K562 (cell line): ENCODE data around the gene BMP8B. TPM values are rescaled to one million over a fixed set of nuclear protein-coding genes. Genes with fewer than 3 reads are reported as not detected.
A peak's percentile ranks its signal among the peaks of the same experiment; 100 is the strongest.

Source experiments
- AFF1 ChIP-seq, 2 experiments: fragments of 450-650 bp; IDR thresholded peaks; 2 replicates each; pipeline ENCODE4 v1.6.1; 2018; ENCODE audit warnings: mild to moderate bottlenecking in 2 of 2, low read depth in 1 of 2; ENCODE audit not compliant: partially characterized antibody in 2 of 2
- CREB3 ChIP-seq: fragments of 450-650 bp; conservative IDR thresholded peaks from 2 replicates; pipeline ENCODE4 v1.6.1; 2016; ENCODE audit warnings: missing genetic modification characterization, low read depth, mild to moderate bottlenecking, missing compliant biosample characterization, moderate library complexity
- MLX ChIP-seq, 2 experiments: fragments of 450-650 bp in 1 of 2; sonication (generic) in 1 of 2; formaldehyde crosslinking; conservative IDR thresholded peaks; 2 replicates each; pipeline versions ENCODE4 v1.4.0 to v1.8.1; 2020 to 2022; ENCODE audit warnings: mild to moderate bottlenecking in 1 of 2, missing genetic modification reagents in 1 of 2
- POLR2G ChIP-seq: fragments of 200-400 bp; formaldehyde crosslinking; IDR thresholded peaks from 2 replicates; pipeline ENCODE4 v1.6.1; 2017; ENCODE audit warnings: low read depth, mild to moderate bottlenecking, antibody characterized with exemption, low read length, moderate library complexity
- SMC3 ChIP-seq: conservative IDR thresholded peaks from 2 replicates; pipeline ENCODE4 v1.6.1; 2011; ENCODE audit warnings: low read depth, low read length, improper control_type of control experiment; ENCODE audit not compliant: insufficient read depth
- TAF1 ChIP-seq: IDR thresholded peaks from 2 replicates; pipeline ENCODE4 v1.6.1; 2011; ENCODE audit warnings: mild to moderate bottlenecking, low read length, moderate library complexity; ENCODE audit not compliant: insufficient read depth, control insufficient read depth, severe bottlenecking; ENCODE audit errors: extremely low read depth
- TEAD2 ChIP-seq: fragments of 450-650 bp; IDR thresholded peaks from 2 replicates; pipeline ENCODE4 v1.6.1; 2016; ENCODE audit warnings: missing genetic modification characterization, control low read depth, missing compliant biosample characterization
- TRIM24 ChIP-seq, 2 experiments: fragments of 450-650 bp; IDR thresholded peaks; 2 replicates each; pipeline ENCODE4 v1.6.1; 2016
- ZBTB33 ChIP-seq: sonication (generic); formaldehyde crosslinking; IDR thresholded peaks from 2 replicates; pipeline ENCODE4 v1.8.1; 2023; ENCODE audit warnings: mild to moderate bottlenecking, missing genetic modification reagents
- ZNF511 ChIP-seq: sonication (generic); formaldehyde crosslinking; IDR thresholded peaks from 2 replicates; pipeline ENCODE4 v1.8.0; 2022; ENCODE audit warnings: mild to moderate bottlenecking, missing genetic modification reagents
- polyA plus RNA-seq, 8 experiments: library from polyadenylated mRNA; depleted of rRNA in 4 of 8; stranded (reverse) in 5 of 8; unstranded in 3 of 8; fragments of >200 nt; fragmentation: Nextera tagmentation in 2 of 8; fragmentation: Illumina TruSeq in 1 of 8; extraction: Ambion mirVana in 2 of 8; extraction: Trizol in 1 of 8; gene quantifications; 2 replicates each; pipeline versions ENCODE4 v1.2.1 to v1.2.3, GENCODE V29; 2011 to 2014; ENCODE audit warnings: inconsistent platforms in 1 of 8, missing spikeins in 1 of 8
- total RNA-seq, 7 experiments: library from RNA; depleted of rRNA in 6 of 7; stranded (reverse); fragments of >200 nt in 6 of 7; fragmentation: Illumina TruSeq in 2 of 7; extraction: Trizol in 2 of 7; gene quantifications; 2 replicates each; pipeline versions ENCODE4 v1.2.1 to v1.2.3, GENCODE V29; 2011 to 2021; ENCODE audit warnings: low replicate concordance in 1 of 7
- TF ChIP-seq, protein P1 (sequence below): fragments of 450-650 bp; IDR thresholded peaks from 2 replicates; pipeline ENCODE4 v1.6.1; 2018; ENCODE audit not compliant: partially characterized antibody

The BMP8B gene
- total and polyA plus RNA-seq, 9 of the 15 experiments (the other 6 are each of a cell fraction or from before 2014, with no cell fraction given) = 0.03 to 0.33 (median 0.14) TPM

DNA sequence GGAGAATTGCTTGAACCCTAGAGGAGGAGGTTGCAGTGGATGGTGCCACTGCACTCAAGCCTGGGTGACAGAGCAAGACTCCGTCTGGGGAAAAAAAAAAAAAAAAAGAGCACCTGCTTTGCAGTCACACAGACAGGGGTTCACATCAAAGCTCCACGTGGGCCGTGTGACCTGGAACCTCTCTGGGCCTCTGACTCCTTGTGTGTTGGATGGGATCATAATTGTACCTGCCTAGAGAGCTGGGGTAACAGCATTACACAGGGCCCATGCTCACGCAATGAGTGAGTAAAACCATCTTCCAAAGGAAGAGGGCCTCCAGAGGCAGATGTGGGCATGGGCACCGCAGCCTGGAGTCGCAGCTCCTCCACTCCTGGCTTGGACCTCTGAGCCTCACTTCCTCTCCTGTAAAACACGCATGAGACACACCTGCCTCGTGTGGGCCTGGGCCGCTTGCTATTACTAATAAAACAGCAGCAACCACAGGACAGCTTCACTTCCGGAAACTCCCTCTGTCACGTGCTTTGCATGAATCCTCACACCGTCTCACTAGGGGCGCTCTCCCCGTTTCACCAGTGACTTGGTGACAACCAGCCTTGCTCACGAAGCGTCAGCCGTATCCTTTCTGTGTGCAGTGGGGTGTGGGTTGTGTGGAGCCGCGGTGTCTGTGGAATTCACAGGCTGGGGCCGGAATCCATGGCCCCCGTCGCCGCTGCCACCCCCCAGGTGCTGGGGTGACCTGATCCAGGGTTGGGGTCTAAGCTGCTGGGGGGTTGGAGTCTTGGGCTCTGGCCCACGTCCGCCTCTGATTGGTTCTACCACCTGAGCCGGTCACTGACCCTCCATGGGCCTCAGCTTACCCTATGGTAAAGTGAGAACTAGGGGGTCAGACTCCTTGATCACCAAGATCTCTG lies 10.4 kb upstream of the BMP8B start (continued):
- peak; percentile 90 for TF ChIP-seq ZBTB33 (CRISPR knock-in tag)
- TF ChIP-seq, protein P1, sequence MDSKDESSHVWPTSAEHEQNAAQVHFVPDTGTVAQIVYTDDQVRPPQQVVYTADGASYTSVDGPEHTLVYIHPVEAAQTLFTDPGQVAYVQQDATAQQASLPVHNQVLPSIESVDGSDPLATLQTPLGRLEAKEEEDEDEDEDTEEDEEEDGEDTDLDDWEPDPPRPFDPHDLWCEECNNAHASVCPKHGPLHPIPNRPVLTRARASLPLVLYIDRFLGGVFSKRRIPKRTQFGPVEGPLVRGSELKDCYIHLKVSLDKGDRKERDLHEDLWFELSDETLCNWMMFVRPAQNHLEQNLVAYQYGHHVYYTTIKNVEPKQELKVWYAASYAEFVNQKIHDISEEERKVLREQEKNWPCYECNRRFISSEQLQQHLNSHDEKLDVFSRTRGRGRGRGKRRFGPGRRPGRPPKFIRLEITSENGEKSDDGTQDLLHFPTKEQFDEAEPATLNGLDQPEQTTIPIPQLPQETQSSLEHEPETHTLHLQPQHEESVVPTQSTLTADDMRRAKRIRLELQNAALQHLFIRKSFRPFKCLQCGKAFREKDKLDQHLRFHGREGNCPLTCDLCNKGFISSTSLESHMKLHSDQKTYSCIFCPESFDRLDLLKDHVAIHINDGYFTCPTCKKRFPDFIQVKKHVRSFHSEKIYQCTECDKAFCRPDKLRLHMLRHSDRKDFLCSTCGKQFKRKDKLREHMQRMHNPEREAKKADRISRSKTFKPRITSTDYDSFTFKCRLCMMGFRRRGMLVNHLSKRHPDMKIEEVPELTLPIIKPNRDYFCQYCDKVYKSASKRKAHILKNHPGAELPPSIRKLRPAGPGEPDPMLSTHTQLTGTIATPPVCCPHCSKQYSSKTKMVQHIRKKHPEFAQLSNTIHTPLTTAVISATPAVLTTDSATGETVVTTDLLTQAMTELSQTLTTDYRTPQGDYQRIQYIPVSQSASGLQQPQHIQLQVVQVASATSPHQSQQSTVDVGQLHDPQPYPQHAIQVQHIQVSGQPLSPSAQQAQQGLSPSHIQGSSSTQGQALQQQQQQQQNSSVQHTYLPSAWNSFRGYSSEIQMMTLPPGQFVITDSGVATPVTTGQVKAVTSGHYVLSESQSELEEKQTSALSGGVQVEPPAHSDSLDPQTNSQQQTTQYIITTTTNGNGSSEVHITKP = peak; percentile 95
- TF ChIP-seq MLX (CRISPR knock-in tag; conservative IDR thresholded peaks at IDR 0.05) = peak in 1 of 2 experiments; percentile 90; a peak in 1 of 4 replicates
- peak; percentile 78 for TF ChIP-seq POLR2G
- peak; percentile 89 for TF ChIP-seq CREB3 (tag)
- TF ChIP-seq AFF1 (IDR thresholded peaks at IDR 0.05; ENCODE audit: low read depth in 1 of 2, partially characterized antibody in 2 of 2) = peak in 1 of 2 experiments; percentile 80
- TF ChIP-seq ZNF511 (CRISPR knock-in tag) = peak; percentile 92
- TF ChIP-seq TRIM24 (IDR thresholded peaks at IDR 0.05) = peak; percentile 41 to 54; a peak in 3 of 4 replicates
- 0 out of 2 replicates have a peak, but pooled peaks have one; percentile 55 for TF ChIP-seq TEAD2 (tag)
- TF ChIP-seq TAF1 = peak; percentile 44
- 0 out of 2 replicates have a peak, but pooled peaks have one; percentile 16 for TF ChIP-seq SMC3
